HEK293T (cell line): Measurements from ENCODE around the gene IL12RB2.

Experiments used
- ARNT ChIP-seq: fragments of 450-650 bp; IDR thresholded peaks from 2 replicates; pipeline ENCODE4 v1.6.1; 2017; ENCODE audit warnings: mild to moderate bottlenecking
- BHLHE40 ChIP-seq: fragments of 450-650 bp; IDR thresholded peaks from 2 replicates; pipeline ENCODE4 v1.6.1; 2016; ENCODE audit warnings: mild to moderate bottlenecking, moderate library complexity, borderline replicate concordance
- ELF4 ChIP-seq: fragments of 450-650 bp; IDR thresholded peaks from 2 replicates; pipeline ENCODE4 v1.6.1; 2017; ENCODE audit warnings: antibody characterized with exemption
- FOXA1 ChIP-seq: fragments of 450-650 bp; IDR thresholded peaks from 2 replicates; pipeline ENCODE4 v1.6.1; 2016; ENCODE audit warnings: mild to moderate bottlenecking
- FOXK2 ChIP-seq: fragments of 450-650 bp; IDR thresholded peaks from 2 replicates; pipeline ENCODE4 v1.6.1; 2016; ENCODE audit warnings: mild to moderate bottlenecking
- FOXM1 ChIP-seq: fragments of 450-650 bp; IDR thresholded peaks from 2 replicates; pipeline ENCODE4 v1.6.1; 2017; ENCODE audit warnings: mild to moderate bottlenecking, borderline replicate concordance
- HDGF ChIP-seq: fragments of 450-650 bp; IDR thresholded peaks from 2 replicates; pipeline ENCODE4 v1.6.1; 2017; ENCODE audit warnings: antibody characterized with exemption, borderline replicate concordance
- LEF1 ChIP-seq: fragments of 450-650 bp; IDR thresholded peaks from 2 replicates; pipeline ENCODE4 v1.6.1; 2017; ENCODE audit warnings: mild to moderate bottlenecking, borderline replicate concordance
- NFRKB ChIP-seq: fragments of 450-650 bp; IDR thresholded peaks from 2 replicates; pipeline ENCODE4 v1.6.1; 2016; ENCODE audit warnings: mild to moderate bottlenecking, moderate library complexity
- SP1 ChIP-seq: fragments of 450-650 bp; IDR thresholded peaks from 2 replicates; pipeline ENCODE4 v1.6.1; 2017
- SUZ12 ChIP-seq: fragments of 450-650 bp; IDR thresholded peaks from 2 replicates; pipeline ENCODE4 v1.6.1; 2016; ENCODE audit warnings: mild to moderate bottlenecking
- TARDBP ChIP-seq: fragments of 450-650 bp; IDR thresholded peaks from 2 replicates; pipeline ENCODE4 v1.6.1; 2016
- ZNF384 ChIP-seq: fragments of 450-650 bp; IDR thresholded peaks from 2 replicates; pipeline ENCODE4 v1.6.1; 2016
- TF ChIP-seq, protein P1 (sequence below): fragments of 450-650 bp; IDR thresholded peaks from 2 replicates; pipeline ENCODE4 v1.6.1; 2016

DNA sequence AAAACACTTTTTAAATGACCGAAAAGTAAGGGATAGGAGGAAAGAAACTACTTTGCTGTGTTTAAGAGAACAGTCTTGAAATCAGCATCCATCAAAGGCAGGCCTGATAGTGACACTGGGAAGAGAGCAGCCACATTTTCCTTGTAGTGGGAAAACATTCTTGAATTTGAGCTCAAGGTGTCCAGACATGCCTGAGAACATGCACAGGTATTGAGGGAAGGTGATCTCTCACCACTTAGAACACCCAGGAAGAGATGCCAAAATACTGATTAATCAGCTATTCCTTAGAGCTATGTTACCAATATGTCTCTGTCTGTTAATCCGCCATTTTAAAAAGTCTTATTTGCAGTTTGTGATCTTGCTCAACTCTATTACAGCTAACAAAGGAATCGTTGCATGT, 25.9 kb downstream of the IL12RB2 start:
- TF ChIP-seq SUZ12: no peak
- no peak for TF ChIP-seq BHLHE40
- no peak for TF ChIP-seq FOXK2
- no peak for TF ChIP-seq FOXM1
- no peak for TF ChIP-seq ARNT
- TF ChIP-seq HDGF: no peak
- no peak for TF ChIP-seq SP1
- no peak for TF ChIP-seq TARDBP
- no peak for TF ChIP-seq NFRKB
- no peak for TF ChIP-seq FOXA1
- no peak for TF ChIP-seq ELF4
- no peak for TF ChIP-seq LEF1
- TF ChIP-seq, protein P1, sequence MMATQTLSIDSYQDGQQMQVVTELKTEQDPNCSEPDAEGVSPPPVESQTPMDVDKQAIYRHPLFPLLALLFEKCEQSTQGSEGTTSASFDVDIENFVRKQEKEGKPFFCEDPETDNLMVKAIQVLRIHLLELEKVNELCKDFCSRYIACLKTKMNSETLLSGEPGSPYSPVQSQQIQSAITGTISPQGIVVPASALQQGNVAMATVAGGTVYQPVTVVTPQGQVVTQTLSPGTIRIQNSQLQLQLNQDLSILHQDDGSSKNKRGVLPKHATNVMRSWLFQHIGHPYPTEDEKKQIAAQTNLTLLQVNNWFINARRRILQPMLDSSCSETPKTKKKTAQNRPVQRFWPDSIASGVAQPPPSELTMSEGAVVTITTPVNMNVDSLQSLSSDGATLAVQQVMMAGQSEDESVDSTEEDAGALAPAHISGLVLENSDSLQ: no peak
- no peak for TF ChIP-seq ZNF384
